Dermis microvascular lymphatic vessel endothelial cell (primary cell): ENCODE results near the gene HCFC1. TPM values are rescaled to one million over a fixed set of nuclear protein-coding genes. Genes with fewer than 3 reads are reported as not detected.

Experiments used
- DNase-seq, 2 donors: peaks; one replicate each; pipeline versions ENCODE4 v3.0.0 to v3.0.0-alpha.2; 2010; ENCODE audit warnings: low read depth in 2 of 2
- total RNA-seq: library from RNA; depleted of rRNA; stranded (reverse); fragments of >200 nt; gene quantifications from 2 replicates; pipeline ENCODE4 v1.2.1, GENCODE V29; 2014

HCFC1 gene
- total RNA-seq = 10.0 and 15.9 TPM in 2 replicates

- DNase-seq = peak; percentile 73 to 87
These were observed at the start of gene HCFC1 for GRCh38 chrX:153971450-153972367. HCFC1 (minus strand) TSS chrX:153971818; CDS start chrX:153970840, 978 bp downstream.

GRCh38 chrX:154021131-154021611, 49.6 kb upstream of the HCFC1 start:
- DNase-seq = peak in 1 of 2 donors; percentile 65

GRCh38 chrX:154020536-154021115, 49.0 kb upstream of the HCFC1 start:
- no peak for DNase-seq

GRCh38 chrX:154019633-154020528, 48.3 kb upstream of the HCFC1 start, which contains the start of gene IRAK1:
IRAK1 (minus strand) TSS chrX:154019902; CDS start chrX:154019812, 90 bp downstream.
- peak; percentile 21 to 67 for DNase-seq

- DNase-seq = no peak
These were observed 47.5 kb upstream of the HCFC1 start for GRCh38 chrX:154019061-154019621.

- no peak for DNase-seq
These were observed 47.0 kb upstream of the HCFC1 start for GRCh38 chrX:154018518-154019060.

- no peak for DNase-seq
These were observed 46.3 kb upstream of the HCFC1 start for GRCh38 chrX:154017766-154018517.

- DNase-seq = no peak
These were observed 44.9 kb upstream of the HCFC1 start for GRCh38 chrX:154016366-154017076.

GRCh38 chrX:154015581-154016264, 44.1 kb upstream of the HCFC1 start:
- no peak for DNase-seq

GRCh38 chrX:154014429-154015380, 43.1 kb upstream of the HCFC1 start:
- DNase-seq = no peak

GRCh38 chrX:154013614-154014360, 42.2 kb upstream of the HCFC1 start:
- peak; percentile 12 to 36 for DNase-seq

GRCh38 chrX:154013001-154013421, 41.4 kb upstream of the HCFC1 start:
- no peak for DNase-seq

- DNase-seq = no peak
These were observed 40.8 kb upstream of the HCFC1 start for GRCh38 chrX:154012336-154012991.

GRCh38 chrX:154011376-154012335, 40.0 kb upstream of the HCFC1 start:
- no peak for DNase-seq
